GM23248 (cell line): ENCODE results near the gene SHB. TPM values are rescaled to one million over a fixed set of nuclear protein-coding genes. Genes with fewer than 3 reads are reported as not detected.
A peak's percentile ranks its signal among the peaks of the same experiment; 100 is the strongest.

ENCODE experiments used
- DNase-seq: peaks from one replicate; pipeline ENCODE4 v3.0.0-alpha.2; 2015
- H2AFZ ChIP-seq: fragments of 200-600 bp; sonication (generic); 2 replicates; pipeline ENCODE4 v1.6.1; 2016; ENCODE audit warnings: antibody characterized with exemption
- H3F3A ChIP-seq: fragments of 200-600 bp; sonication (generic); 2 replicates; pipeline ENCODE4 v1.6.1; 2016; ENCODE audit warnings: mild to moderate bottlenecking, antibody characterized with exemption, mixed run types; ENCODE audit not compliant: insufficient read depth
- H3K27ac ChIP-seq: fragments of 200-600 bp; sonication (generic); 2 replicates; pipeline ENCODE4 v1.5.1; 2016; ENCODE audit warnings: mild to moderate bottlenecking
- H3K27me3 ChIP-seq: fragments of 200-600 bp; sonication (generic); replicated peaks from 2 replicates; pipeline ENCODE4 v1.6.1; 2016; ENCODE audit warnings: mild to moderate bottlenecking; ENCODE audit not compliant: insufficient read depth
- H3K36me3 ChIP-seq: fragments of 200-600 bp; sonication (generic); 2 replicates; pipeline ENCODE4 v1.6.1; 2016; ENCODE audit warnings: low read depth, mild to moderate bottlenecking
- H3K4me1 ChIP-seq: fragments of 200-600 bp; sonication (generic); 2 replicates; pipeline ENCODE4 v1.6.1; 2016; ENCODE audit warnings: mild to moderate bottlenecking; ENCODE audit not compliant: insufficient read depth
- H3K4me2 ChIP-seq: fragments of 200-600 bp; sonication (generic); one replicate; pipeline ENCODE4 v1.6.1; 2016; ENCODE audit warnings: mild to moderate bottlenecking; ENCODE audit not compliant: unreplicated experiment
- H3K4me3 ChIP-seq: fragments of 200-600 bp; sonication (generic); 2 replicates; pipeline ENCODE4 v1.5.1; 2016; ENCODE audit warnings: mild to moderate bottlenecking
- H3K79me2 ChIP-seq: fragments of 200-600 bp; sonication (generic); 2 replicates; pipeline ENCODE4 v1.6.1; 2016; ENCODE audit warnings: mild to moderate bottlenecking; ENCODE audit not compliant: insufficient read depth
- H3K9ac ChIP-seq: fragments of 200-600 bp; sonication (generic); 2 replicates; pipeline ENCODE4 v1.6.1; 2016; ENCODE audit warnings: mild to moderate bottlenecking
- H3K9me2 ChIP-seq: fragments of 200-600 bp; sonication (generic); 2 replicates; pipeline ENCODE4 v1.6.1; 2016; ENCODE audit warnings: mixed run types, mild to moderate bottlenecking, moderate library complexity; ENCODE audit not compliant: insufficient read depth
- H3K9me3 ChIP-seq: fragments of 200-600 bp; sonication (generic); one replicate; pipeline ENCODE4 v1.6.1; 2017; ENCODE audit warnings: low read depth
- H4K20me1 ChIP-seq: fragments of 200-600 bp; sonication (generic); 2 replicates; pipeline ENCODE4 v1.6.0; 2016; ENCODE audit not compliant: insufficient read depth
- EZH2 ChIP-seq: fragments of 200-600 bp; sonication (generic); IDR thresholded peaks from 2 replicates; pipeline ENCODE4 v1.6.1; 2018; ENCODE audit warnings: antibody characterized with exemption, mild to moderate bottlenecking; ENCODE audit not compliant: insufficient read depth, poor library complexity, severe bottlenecking
- EZH2phosphoT487 ChIP-seq: fragments of 200-600 bp; sonication (generic); IDR thresholded peaks from 2 replicates; pipeline ENCODE4 v1.6.1; 2018; ENCODE audit warnings: antibody characterized with exemption, moderate library complexity, mild to moderate bottlenecking, low read depth; ENCODE audit not compliant: insufficient read depth
- WGBS, 2 experiments: methylation state at CpG; one replicate each; pipeline ENCODE4 v1.1.6; 2015 to 2017; ENCODE audit warnings: low lambda C conversion rate in 2 of 2, low coverage in 1 of 2; ENCODE audit errors: missing lambda C conversion rate in 2 of 2; 5-methylcytosine and 5-hydroxymethylcytosine counted together
- in situ Hi-C: fragments of 300-500 bp; cut with MboI; formaldehyde crosslinking; loops from 2 replicates; pipeline ENCODE4 v1.15.0; 2020
- polyA plus RNA-seq: library from polyadenylated mRNA; unstranded; fragments of >200 nt; fragmentation: Nextera tagmentation; extraction: Ambion mirVana; gene quantifications from 2 replicates; pipeline ENCODE4 v1.2.1, GENCODE V29; 2016
- total RNA-seq: library from RNA; depleted of rRNA; stranded (reverse); fragments of >200 nt; shearing (Covaris generic); gene quantifications from 2 replicates; pipeline ENCODE4 v1.2.3, GENCODE V29; 2014

The SHB gene
- total and polyA plus RNA-seq, 2 experiments from 2014 or later = 3.9 to 11.1 TPM

DNA sequence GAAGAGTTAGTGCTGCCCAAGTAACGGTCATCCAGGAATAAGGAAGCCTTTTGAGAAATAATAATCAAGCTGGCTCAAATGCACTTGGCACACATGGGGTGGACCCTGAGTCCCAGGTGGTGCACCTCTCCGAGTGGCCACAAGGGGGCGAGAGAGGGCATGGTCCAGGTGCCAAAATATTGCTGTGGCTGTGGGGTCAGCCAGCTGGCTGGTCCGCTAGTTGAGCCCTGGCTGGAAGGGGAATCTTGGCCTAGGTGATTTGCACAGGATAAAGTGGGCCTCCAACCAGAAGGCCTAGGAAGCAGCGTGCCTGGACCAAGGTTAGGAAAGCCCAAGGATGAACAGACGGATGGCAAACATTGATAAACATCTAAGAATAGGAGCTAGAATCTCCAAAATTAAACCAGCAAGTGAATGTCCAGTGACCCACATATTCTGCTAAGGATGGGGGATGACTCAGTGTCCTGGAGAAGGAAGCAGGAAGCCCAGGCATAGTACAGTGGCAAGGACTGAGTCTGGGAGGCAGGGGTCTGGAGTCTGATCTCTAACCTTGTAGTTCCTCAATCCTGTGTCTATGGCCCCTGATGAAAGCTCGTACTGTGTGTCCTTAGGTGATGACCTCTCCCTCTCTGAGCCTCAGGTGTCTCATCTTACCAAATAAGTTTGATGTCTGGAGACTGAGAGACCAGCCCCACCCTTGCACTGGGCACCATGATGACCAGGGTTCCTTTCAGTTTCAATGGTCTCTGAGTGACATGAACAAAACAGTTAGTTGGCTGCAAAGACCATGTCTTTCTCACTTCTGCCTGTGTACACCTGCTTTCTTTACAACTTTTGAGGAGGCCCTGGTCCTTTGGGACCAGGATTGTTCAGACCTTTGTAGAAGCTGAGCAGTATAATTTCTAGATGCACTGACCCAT, 19.2 kb upstream of the SHB start:
- 21 to 26% methylated on average over 7 of the region's 7 CpGs for WGBS, 2 experiments
- Histone ChIP-seq H2AFZ (no peak overlapping the region), H3K27me3 (no peaks in the 10 kb centered on the region; the same call in 1 of the 2 replicates), H3K4me3 (no peak overlapping the region), H3K4me2 (no peak overlapping the region), H4K20me1 (no peaks in the 10 kb centered on the region), H3K9ac (no peak overlapping the region), H3K4me1 (no peaks in the 10 kb centered on the region; the same call in 1 of the 2 replicates), H3K9me2 (no peaks in the 10 kb centered on the region), H3K27ac (no peak overlapping the region), H3K9me3 (no peaks in the 10 kb centered on the region), H3K79me2 (no peaks in the 10 kb centered on the region), H3K36me3 (no peaks in the 10 kb centered on the region), H3F3A (no peaks in the 10 kb centered on the region)
- DNase-seq = peak; percentile 57
- in situ Hi-C loops = loop anchor here (10.0 kb wide), 1 partner anchor 277 kb away; no protein-coding TSS in a partner anchor
- no peak for TF ChIP-seq EZH2phosphoT487
- no peak for TF ChIP-seq EZH2

DNA sequence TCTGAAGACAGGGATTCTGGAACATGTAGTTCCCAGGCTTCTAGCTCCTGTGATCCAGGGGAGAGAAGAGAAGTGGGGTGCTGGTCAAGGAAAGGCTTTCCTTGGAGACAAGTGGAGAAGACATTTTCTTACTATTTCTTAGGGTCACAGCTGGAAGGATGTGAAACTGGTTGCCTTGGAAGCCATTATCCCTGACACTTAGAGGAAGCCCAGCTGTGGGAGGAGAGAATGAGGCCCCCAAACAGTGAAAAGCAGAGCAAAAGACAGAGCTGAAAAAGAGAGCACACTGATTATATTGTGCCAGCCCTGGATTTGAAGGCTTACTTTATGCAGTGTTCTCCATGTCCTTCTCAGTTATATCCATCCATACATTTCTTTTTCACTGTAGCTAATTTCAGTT, 17.5 kb upstream of the SHB start:
- Histone ChIP-seq H3K4me2 (no peak overlapping the region), H3K36me3 (no peaks in the 10 kb centered on the region), H3F3A (no peaks in the 10 kb centered on the region), H3K4me3 (no peak overlapping the region), H3K4me1 (peaks cover 13% of the 10 kb centered on the region; the same call in 1 of the 2 replicates), H3K27me3 (no peaks in the 10 kb centered on the region), H3K27ac (no peak overlapping the region), H3K9me3 (no peaks in the 10 kb centered on the region), H4K20me1 (no peaks in the 10 kb centered on the region), H3K79me2 (no peaks in the 10 kb centered on the region), H3K9ac (no peak overlapping the region), H3K9me2 (no peaks in the 10 kb centered on the region), H2AFZ (no peak overlapping the region)
- in situ Hi-C loops = loop anchor here (10.0 kb wide), 1 partner anchor 278 kb away; no protein-coding TSS in a partner anchor
- no peak for TF ChIP-seq EZH2
- TF ChIP-seq EZH2phosphoT487 = no peak
- DNase-seq = no peak

DNA sequence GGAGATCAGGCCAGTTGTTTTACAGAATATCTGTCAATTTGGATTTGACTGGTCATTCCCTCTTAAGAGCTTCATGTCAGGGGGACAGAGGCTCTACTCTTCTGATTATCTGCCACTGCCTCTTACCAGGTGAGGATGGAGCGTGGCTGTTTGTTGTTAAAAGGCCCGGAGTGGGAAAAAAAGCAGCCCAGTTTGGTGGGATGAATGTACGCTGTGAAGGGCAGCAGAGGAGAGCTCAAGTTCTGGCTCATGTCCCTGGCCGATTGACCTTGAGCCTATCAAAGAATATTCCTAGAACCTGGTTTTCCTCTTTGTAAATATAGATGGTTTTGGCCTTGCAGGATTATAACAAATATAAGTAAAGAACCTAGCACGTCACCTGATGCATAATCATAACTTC, 16.3 kb upstream of the SHB start:
- Histone ChIP-seq H3K27me3 (no peaks in the 10 kb centered on the region), H3K4me3 (no peak overlapping the region), H3K4me1 (peaks cover 13% of the 10 kb centered on the region; the same call in 1 of the 2 replicates), H3K9me3 (no peaks in the 10 kb centered on the region), H3K9ac (no peak overlapping the region), H3K36me3 (no peaks in the 10 kb centered on the region), H4K20me1 (no peaks in the 10 kb centered on the region), H3F3A (no peaks in the 10 kb centered on the region), H2AFZ (no peak overlapping the region), H3K27ac (no peak overlapping the region), H3K79me2 (no peaks in the 10 kb centered on the region), H3K9me2 (no peaks in the 10 kb centered on the region), H3K4me2 (no peak overlapping the region)
- DNase-seq = no peak
- TF ChIP-seq EZH2phosphoT487 = no peak
- no peak for TF ChIP-seq EZH2
- in situ Hi-C loops = loop anchor here (10.0 kb wide), 1 partner anchor 279 kb away; no protein-coding TSS in a partner anchor
- WGBS, 2 experiments = 86 to 89% methylated on average over 5 of the region's 5 CpGs

DNA sequence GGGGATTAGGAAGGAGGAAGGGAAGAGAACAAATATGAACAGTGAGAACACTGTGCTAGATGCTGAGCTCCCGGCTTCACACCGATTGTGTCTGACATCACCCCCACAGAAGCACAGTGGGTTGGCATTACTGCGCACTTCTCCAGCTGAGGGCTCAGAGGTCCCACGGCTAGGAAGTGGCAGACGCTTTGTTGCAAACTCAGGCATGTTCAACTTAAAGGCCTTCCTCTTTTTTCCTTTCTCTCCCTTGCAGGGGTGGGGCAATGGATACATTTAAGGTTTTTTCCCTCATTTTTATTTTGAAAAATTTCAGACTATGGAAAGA, 15.5 kb upstream of the SHB start:
- H3K79me2 ChIP-seq = no peaks in the 10 kb centered on the region
- no peaks in the 10 kb centered on the region for H3K27me3 ChIP-seq
- in situ Hi-C loops = loop anchor here (10.0 kb wide), 1 partner anchor 280 kb away; no protein-coding TSS in a partner anchor
- 89 to 91% methylated on average over 5 of the region's 5 CpGs for WGBS, 2 experiments
- H3K9me2 ChIP-seq = no peaks in the 10 kb centered on the region
- no peaks in the 10 kb centered on the region for H3K9me3 ChIP-seq
- H2AFZ ChIP-seq = no peak overlapping the region
- no peaks in the 10 kb centered on the region for H4K20me1 ChIP-seq
- no peak overlapping the region for H3K4me2 ChIP-seq
- TF ChIP-seq EZH2phosphoT487 = no peak
- TF ChIP-seq EZH2 = no peak
- no peak for DNase-seq
- no peak overlapping the region for H3K9ac ChIP-seq
- H3K36me3 ChIP-seq = no peaks in the 10 kb centered on the region
- H3F3A ChIP-seq = no peaks in the 10 kb centered on the region
- no peak overlapping the region for H3K27ac ChIP-seq
- no peak overlapping the region for H3K4me3 ChIP-seq
- peaks cover 15% of the 10 kb centered on the region for H3K4me1 ChIP-seq
